ENCODE data around the gene RHOT1.
A peak's percentile ranks its signal among the peaks of the same experiment; 100 is the strongest.
"Not testable (repeated sequence)": the region's sequence is repeated elsewhere in the genome, so short reads cannot be mapped to it uniquely, and the experiment has no call there.

The RHOT1 gene

GRCh38 chr17:32142038-32142856, at the start of gene RHOT1:
Gene RHOT1 (plus strand): TSS chr17:32142502. CDS start chr17:32142693, 191 bp downstream.
- peak; percentile 53 to 63 for DNase-seq (ENCODE audit: low read depth in 2 of 2)

- DNase-seq (ENCODE audit: low read depth in 2 of 2) = no peak
Measured at GRCh38 chr17:32099686-32100085, 42.6 kb upstream of the RHOT1 start.

DNA sequence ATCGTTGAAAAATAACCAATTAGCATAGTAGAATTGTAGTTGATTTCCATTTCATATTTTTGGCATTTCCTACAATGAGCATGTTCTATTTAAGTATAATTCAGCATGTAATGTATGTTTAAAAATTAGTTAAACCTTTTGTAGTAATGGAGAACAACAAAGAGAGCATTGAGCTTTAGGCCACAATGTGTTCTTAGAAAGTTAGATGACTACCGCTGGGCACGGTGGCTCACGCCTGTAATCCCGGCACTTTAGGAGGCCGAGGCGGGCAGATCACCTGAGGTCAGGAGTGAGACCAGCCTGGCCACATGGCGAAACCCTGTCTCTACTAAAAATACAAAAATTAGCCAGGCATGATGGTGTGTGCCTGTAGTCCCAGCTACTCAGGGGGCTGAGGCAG, 42.0 kb upstream of the RHOT1 start:
- not testable (repeated sequence) for DNase-seq (ENCODE audit: low read depth in 2 of 2)

- DNase-seq (ENCODE audit: low read depth in 2 of 2) = no peak
Measured at GRCh38 chr17:32100971-32101631, 41.2 kb upstream of the RHOT1 start.

GRCh38 chr17:32102172-32102571, 40.1 kb upstream of the RHOT1 start:
- no peak for DNase-seq (ENCODE audit: low read depth in 2 of 2)

GRCh38 chr17:32102646-32103186, 39.6 kb upstream of the RHOT1 start:
- no peak for DNase-seq (ENCODE audit: low read depth in 2 of 2)

GRCh38 chr17:32103476-32104113, 38.7 kb upstream of the RHOT1 start:
- DNase-seq (ENCODE audit: low read depth in 2 of 2) = no peak

DNA sequence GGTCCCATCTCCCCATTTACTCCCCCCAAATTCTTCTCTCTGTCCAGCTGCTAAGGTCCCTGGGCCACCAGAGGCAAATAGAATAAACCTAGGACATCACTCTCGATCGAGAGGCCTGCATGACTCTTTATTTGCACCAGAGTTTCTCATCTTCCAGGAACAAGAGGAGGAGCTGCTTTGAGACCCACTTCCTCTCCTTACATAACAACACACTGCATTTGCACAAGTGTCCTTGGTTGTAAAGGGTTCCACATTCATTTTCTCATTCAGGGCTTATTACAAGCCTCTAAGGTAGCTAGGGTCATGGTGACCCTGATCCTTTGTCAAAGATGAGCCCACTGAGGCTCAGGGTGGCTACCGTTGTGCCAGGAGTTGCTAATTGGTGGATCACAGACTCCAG, 38.1 kb upstream of the RHOT1 start:
- no peak for DNase-seq (ENCODE audit: low read depth in 2 of 2)

- DNase-seq (ENCODE audit: low read depth in 2 of 2) = not testable (repeated sequence)
Measured at GRCh38 chr17:32106471-32106981, 35.8 kb upstream of the RHOT1 start.

DNA sequence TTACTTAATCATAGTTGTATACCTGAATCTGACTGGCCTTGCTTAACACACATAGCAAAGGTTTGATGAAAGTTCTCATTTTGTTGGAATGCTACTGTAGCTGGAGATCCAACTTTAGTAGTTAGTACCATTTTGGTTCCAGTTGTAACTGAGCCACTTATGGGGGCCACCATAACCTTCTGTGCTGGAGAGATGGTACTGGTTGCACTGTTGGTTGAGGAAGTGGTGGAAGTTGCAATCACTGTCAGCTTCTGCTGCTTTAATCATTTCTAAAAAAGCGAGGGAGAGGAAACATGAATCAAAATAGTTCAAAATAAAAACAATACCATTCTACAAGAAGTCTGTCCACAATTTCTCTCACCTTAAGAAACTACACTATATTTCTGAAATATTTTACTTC, 35.1 kb upstream of the RHOT1 start:
- DNase-seq (ENCODE audit: low read depth in 2 of 2) = not testable (repeated sequence)

GRCh38 chr17:32110596-32110995, 31.7 kb upstream of the RHOT1 start:
- DNase-seq (ENCODE audit: low read depth in 2 of 2) = no peak

- DNase-seq (ENCODE audit: low read depth in 2 of 2) = peak in 1 of 2 donors; percentile 3
Measured at GRCh38 chr17:32111141-32111771, 31.0 kb upstream of the RHOT1 start.

DNA sequence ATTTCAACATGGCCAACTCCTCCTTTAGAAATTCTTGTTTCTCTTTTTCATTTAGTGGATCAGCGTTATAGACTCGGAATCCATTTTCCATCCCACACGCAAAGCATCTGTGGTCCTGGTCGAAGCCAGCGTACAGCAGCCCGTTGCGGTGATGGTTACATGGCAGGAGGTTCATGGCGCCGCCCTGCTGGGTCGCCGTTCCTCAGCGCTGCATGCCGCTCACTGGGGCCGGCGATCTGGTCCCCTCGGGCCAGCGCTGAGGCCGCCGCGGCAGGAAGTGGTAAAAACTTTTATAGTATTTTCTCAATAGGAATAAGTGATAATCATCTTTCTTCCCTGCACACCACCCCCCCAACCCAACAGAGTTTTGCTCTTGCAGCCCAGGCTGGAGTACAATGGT, 29.9 kb upstream of the RHOT1 start:
- no peak for DNase-seq (ENCODE audit: low read depth in 2 of 2)

- DNase-seq (ENCODE audit: low read depth in 2 of 2) = no peak
Measured at GRCh38 chr17:32114536-32114935, 27.8 kb upstream of the RHOT1 start.

DNA sequence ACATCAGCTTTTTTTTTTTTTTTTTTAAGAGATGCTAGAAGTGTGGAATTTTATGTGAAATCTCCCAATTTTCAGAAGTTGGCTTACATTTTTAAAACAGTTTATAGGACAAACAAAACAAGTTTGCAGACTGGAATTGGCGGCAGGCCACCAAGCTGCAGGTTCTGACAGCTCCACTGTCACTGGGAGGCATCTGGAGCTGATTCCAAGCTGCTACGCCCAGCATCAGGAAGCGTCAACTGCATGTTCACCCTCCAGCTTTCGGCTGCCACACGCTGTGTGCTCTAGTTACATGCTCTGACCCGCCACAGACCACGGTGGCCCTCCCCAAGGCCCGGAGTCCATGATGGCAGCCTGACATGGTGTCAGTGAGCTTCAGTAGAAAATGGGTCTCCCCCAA, 26.8 kb upstream of the RHOT1 start:
- DNase-seq (ENCODE audit: low read depth in 2 of 2) = not testable (repeated sequence)

- DNase-seq (ENCODE audit: low read depth in 2 of 2) = no peak
Measured at GRCh38 chr17:32116937-32117336, 25.4 kb upstream of the RHOT1 start.

DNA sequence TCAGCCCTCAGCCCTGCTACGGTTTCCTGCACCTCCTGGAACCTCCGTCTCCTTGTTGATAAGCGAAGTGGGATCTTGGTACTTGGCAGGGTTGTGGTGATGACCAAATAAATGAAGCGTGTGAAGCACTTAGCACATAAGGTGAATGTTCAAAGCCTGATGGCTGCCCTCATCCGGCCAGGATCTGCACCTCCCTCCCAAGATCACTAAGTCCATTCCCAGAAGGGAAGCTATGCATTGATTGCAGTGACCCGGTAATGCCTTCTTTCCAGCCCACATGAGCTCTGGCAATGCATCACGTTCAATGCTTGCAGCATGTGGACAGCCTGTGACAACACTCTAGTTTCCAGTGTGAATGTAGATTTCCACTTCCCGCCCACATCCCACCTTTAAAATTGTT, 24.9 kb upstream of the RHOT1 start:
- DNase-seq (ENCODE audit: low read depth in 2 of 2) = no peak

- DNase-seq (ENCODE audit: low read depth in 2 of 2) = not testable (repeated sequence)
Measured at GRCh38 chr17:32118088-32118487, 24.2 kb upstream of the RHOT1 start.

- DNase-seq (ENCODE audit: low read depth in 2 of 2) = no peak
Measured at GRCh38 chr17:32118835-32119234, 23.5 kb upstream of the RHOT1 start.

DNA sequence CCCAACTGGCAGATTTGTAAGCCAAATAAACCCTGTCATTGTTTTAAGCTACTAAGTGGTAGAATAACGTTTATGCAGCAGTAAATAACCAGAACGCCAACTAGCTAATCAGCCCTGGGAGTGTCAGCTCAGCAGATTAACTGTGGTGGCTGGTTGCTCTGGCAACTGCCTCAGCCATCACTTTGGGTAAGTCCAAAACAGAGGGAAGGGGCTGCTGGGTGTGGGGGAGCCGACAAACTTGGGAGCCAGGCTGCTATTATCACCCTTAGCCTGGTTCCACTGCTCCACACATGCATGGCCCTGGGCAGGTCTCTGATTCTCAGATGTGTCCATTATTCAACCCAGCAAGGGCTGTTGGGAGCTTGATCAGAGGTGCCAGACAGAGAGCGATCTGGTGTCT, 22.2 kb upstream of the RHOT1 start:
- no peak for DNase-seq (ENCODE audit: low read depth in 2 of 2)

DNA sequence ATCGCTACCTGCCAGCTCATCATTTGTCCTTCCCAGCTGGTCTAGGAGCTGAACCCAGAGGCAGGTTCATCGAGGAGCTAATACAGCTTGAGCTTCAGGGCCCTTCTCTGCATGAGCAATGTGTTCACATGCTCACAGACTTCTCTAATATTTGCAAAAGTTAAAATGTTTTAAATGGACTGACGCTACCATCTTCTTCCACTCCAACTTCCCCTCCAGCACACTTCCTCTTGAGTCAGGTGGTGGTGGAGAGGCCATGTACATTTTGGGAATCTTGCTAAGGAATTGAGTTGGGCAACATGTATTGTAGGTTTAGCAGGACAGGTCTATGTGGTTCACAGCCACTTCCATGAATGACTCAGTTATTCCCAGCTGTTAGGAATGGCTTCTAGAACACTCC, 21.6 kb upstream of the RHOT1 start:
- DNase-seq (ENCODE audit: low read depth in 2 of 2) = no peak

DNA sequence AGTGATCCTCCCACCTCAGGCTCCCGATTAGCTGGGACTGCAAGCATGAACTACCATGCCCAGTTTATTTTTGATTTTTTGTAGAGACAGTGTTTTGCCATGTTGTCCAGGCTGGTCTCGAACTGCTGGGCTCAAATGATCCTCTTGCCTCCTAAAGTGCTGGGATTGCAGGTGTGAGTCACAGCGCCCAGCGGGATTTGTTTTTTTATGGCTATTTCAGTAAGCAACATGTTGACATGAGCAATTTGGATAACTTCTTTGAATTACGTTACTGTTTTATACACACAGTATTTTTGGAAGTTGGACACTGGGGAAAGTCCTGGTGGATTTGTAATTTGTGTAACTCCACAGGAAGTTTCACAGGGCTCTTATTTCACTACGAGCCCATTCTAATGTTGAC, 18.5 kb upstream of the RHOT1 start:
- DNase-seq (ENCODE audit: low read depth in 2 of 2) = no peak

Data from stimulated activated CD8-positive, alpha-beta memory T cell treated with anti-CD3 and anti-CD28 coated beads, Interleukin-2, amount 100 ng/mL, for 48 hours (primary cell).